HG02759 (cell line): ENCODE measurements around the gene PLCZ1.
"Not testable (repeated sequence)": the region's sequence is repeated elsewhere in the genome, so short reads cannot be mapped to it uniquely, and the experiment has no call there.

Experiments used
- ATAC-seq: cut with Tn5 transposase; IDR thresholded peaks from one replicate; pipeline ENCODE4 v1.9.1; 2021; ENCODE audit warnings: mild to moderate bottlenecking, moderate library complexity; ENCODE audit not compliant: unreplicated experiment

Gene PLCZ1

GRCh38 chr12:18703911-18704310 lies 33.9 kb downstream of the PLCZ1 start:
- ATAC-seq: no peak

GRCh38 chr12:18703321-18703720 lies 34.5 kb downstream of the PLCZ1 start:
- ATAC-seq: no peak

- no peak for ATAC-seq
Measured at GRCh38 chr12:18700271-18700670, 37.5 kb downstream of the PLCZ1 start.

- ATAC-seq: no peak
Measured at GRCh38 chr12:18696971-18697602, 40.7 kb downstream of the PLCZ1 start.

- not testable (repeated sequence) for ATAC-seq
Measured at GRCh38 chr12:18693986-18694385, 43.8 kb downstream of the PLCZ1 start.

GRCh38 chr12:18690653-18691052 lies 47.2 kb downstream of the PLCZ1 start:
- no peak for ATAC-seq

- ATAC-seq: no peak
Measured at GRCh38 chr12:18689771-18690170, 48.0 kb downstream of the PLCZ1 start.

GRCh38 chr12:18684430-18684829 lies 53.4 kb downstream of the PLCZ1 start:
- no peak for ATAC-seq

- ATAC-seq: no peak
Measured at GRCh38 chr12:18683327-18684013, 54.3 kb downstream of the PLCZ1 start.

GRCh38 chr12:18681818-18682217 lies 56.0 kb downstream of the PLCZ1 start:
- ATAC-seq: no peak

- no peak for ATAC-seq
Measured at GRCh38 chr12:18676996-18677588, 60.7 kb downstream of the PLCZ1 start.

GRCh38 chr12:18676141-18676540 lies 61.7 kb downstream of the PLCZ1 start:
- ATAC-seq: no peak

GRCh38 chr12:18658829-18659228 lies 79.0 kb downstream of the PLCZ1 start:
- ATAC-seq: no peak

- ATAC-seq: no peak
Measured at GRCh38 chr12:18658179-18658578, 79.6 kb downstream of the PLCZ1 start.

- ATAC-seq: no peak
Measured at GRCh38 chr12:18655351-18655750, 82.5 kb downstream of the PLCZ1 start.

- ATAC-seq: no peak
Measured at GRCh38 chr12:18653465-18653864, 84.3 kb downstream of the PLCZ1 start.

GRCh38 chr12:18652596-18652995 lies 85.2 kb downstream of the PLCZ1 start:
- ATAC-seq: no peak

GRCh38 chr12:18651525-18651924 lies 86.3 kb downstream of the PLCZ1 start:
- no peak for ATAC-seq

GRCh38 chr12:18646286-18646890 lies 91.4 kb downstream of the PLCZ1 start:
- ATAC-seq: no peak

- ATAC-seq: no peak
Measured at GRCh38 chr12:18644564-18644963, 93.2 kb downstream of the PLCZ1 start.

GRCh38 chr12:18643681-18644080 lies 94.1 kb downstream of the PLCZ1 start:
- ATAC-seq: no peak
